Activated CD4-positive, CD25-positive, alpha-beta regulatory T cell (primary cell): ENCODE results near the gene BHLHE41.

Experiments used
- DNase-seq, 4 experiments: peaks; one replicate each; lab custom pipeline; 2025; lab: John Stamatoyannopoulos, UW

The BHLHE41 gene

DNA sequence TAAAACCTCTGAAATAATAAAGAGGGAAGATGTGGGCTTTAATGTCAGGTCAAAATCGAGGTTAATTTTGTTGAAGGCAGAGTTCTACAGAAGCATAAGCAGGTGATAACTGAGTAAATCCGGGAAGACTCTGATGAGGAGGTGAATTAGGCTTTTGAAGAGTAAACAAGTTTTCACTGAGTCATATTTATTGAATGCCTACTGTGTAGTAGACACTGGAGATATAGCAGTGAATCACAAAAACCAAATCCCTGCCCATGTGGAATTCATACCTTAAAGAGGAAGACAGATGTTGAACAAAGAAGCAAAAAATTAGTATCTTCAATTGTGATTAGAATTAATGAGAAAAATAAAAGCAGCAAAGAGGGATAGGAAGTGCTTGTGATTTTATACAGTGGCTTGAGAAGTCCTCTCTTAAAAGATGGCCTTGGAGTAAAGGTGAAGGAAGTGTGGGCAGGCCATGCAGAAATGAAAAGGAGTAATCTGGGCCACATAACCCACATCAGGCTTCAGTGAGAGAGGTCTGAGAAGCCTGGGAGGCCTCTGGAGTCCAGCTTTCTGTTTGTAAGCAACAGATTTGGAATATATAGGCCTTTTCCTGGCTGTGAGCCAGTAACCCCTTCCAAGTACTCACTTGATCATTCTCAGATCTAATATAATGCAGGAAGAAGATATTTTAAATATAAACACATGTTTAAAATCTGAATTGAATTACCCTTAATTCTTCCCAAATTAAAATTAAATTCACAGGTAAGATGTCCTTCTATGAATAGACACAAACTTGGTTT is 46.7 kb downstream of the BHLHE41 start:
- no peak for DNase-seq
